GM10847 (cell line): Measurements from ENCODE around the gene PADI1.

Experiments used
- POLR2A ChIP-seq: IDR thresholded peaks from 2 replicates; pipeline ENCODE4 v1.6.1; 2011; ENCODE audit not compliant: insufficient read length; ENCODE audit errors: extremely low read depth

PADI1 gene

DNA sequence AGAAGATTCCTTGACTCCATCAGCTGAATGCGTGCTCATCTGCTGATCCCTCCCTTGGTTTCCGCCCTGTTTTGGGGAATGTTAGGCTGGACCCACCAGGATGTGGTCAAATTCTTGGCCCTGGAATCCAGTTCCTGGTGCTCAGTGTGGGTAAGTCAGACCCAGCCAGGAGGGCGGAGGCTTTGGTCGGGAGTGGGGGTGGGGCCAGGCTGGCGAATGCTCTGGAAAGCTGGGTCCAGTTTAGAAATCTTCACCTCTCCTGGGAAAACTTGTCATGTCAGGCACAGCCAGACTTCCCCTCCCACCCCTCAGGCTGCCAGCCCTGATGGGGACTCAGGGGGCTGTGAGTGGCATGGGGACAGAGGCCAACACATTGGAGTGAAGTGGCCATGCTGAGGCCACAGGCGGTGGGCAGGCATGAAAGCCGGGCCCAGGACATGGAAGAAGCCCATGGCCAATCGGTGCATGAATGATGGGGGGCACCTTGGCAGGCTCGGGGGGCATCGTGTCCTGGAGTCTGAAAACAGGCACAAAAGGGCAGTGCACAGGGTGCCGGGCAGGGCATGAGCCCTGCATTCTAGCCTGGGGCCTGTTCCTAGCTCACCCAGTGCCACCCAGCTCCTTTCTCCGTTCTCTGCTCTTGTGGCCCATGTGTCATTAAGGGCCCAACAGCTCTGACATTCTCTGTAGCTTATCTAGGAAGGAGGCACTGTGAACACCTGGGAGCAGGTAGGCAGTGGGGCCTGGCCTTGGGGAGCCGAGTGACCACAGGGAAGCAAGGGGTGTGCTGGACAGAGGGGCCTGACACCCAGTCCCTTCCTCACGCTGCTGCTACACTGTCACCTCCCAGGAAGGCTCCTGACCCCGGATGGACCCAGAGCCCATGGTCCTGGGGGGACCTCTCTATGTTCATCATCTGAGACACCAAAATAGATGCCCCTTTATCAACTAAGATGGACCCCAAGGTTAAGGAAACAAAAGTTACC is 14.6 kb upstream of the PADI1 start:
- TF ChIP-seq POLR2A: no peak

DNA sequence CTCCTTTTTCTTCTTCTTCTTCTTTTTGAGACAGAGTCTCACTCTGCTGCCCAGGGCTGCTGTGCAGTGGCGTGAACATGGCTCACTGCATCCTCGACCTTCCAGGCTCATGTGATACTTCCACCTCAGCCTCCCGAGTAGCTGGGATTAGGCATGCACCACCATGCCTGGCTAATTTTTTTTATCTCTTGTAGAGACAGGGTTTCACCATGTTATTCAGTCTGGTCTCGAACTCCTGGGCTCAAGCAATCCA is 13.0 kb upstream of the PADI1 start:
- no peak for TF ChIP-seq POLR2A

DNA sequence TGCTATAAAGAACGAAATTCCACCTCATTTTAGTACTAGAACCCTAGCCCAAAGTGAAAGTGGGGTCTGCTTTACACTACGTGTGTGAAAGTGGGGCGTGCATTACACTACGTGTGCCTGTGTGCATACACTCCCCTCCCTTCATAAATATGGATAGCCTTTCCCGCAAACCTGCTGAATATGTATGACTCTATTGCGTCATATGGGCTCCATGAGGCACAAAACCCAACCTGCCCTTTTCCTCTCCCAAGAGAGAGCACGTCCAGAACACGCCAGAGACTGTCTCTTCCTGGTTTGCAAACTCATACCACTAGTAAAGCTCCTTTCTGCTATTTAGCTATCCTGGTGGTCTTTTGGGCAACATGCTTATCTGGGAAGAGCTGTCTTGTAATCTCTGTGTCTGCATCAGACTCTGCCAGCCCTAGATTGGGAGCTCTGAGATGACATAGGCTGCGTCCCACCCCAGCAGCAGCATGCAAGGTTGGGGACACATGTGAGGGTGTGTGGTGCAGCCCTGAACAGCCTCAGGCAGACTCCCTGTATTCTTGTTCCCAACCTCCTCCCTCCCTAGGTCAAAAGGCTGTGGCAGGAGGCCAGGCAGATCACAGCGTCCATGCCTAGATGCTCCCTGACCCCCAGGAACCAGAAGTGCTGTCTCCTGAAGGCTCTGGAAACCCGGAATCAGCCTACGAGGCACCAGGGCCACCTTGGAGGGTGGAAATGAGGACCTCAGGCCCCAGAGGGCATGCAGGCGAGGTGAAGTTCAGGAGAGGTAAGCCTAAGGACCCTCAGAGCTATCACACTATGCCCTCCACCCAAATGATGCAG is 12.3 kb upstream of the PADI1 start:
- no peak for TF ChIP-seq POLR2A

DNA sequence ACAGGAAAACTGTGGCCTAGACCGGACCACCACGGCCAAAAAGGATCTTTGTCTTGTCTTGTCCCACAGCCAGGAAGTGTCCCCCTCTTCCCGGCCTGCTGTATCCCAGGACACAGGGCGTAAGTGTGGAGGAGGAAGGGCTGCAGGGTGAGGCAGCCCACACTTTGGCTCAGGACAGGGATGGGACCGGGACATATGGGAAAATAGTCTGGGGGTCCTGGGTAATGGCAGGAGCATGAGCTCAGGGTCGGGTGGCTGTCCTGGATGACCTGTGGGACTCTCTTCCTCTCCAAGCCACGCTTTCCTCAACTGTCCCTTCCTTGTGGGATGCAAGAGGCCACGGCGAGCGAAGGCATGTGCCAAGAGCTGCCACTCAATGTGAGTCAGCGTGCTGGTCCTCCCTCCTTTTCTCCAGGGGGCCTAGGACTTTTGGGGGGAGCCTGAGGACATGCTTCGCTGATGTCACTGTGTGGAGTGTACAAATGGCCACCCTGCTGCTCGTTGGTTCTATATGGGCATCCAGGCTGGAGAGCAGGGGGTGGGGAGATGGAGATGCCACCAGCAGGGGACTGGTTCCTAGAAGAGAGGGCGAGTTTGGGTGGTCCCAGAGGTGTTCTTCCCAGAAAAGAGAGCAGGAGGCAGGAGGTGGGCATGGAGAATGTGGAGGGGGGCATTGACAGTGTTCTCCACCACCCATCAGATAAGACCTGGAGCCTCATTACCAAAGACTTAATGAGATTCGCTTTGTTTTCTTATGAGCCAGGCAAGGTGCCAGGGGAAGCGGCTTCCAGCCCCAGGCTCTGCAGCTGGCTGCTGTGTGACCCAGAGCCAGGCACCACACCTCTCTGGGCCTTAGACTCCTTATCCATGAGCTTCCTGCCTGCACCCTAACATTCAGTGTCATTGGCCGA is 11.5 kb upstream of the PADI1 start:
- no peak for TF ChIP-seq POLR2A

DNA sequence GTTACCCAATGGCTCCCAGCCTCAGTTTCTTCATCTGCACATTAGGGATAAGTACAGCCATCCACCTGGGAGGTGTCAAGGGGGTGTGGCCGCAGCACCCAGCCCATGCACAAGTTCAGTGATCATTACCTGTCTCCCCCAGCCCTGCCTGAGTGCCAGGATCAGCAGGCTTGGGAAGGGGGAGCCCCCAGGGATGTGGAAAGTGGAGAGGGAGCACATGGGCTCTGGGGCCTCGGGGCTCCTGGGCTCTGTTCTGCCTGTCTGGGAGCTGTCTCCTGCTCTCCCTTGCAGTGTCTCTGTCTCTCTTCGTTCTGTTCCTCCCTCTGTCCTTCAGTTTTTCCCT is 10.8 kb upstream of the PADI1 start:
- TF ChIP-seq POLR2A: no peak

DNA sequence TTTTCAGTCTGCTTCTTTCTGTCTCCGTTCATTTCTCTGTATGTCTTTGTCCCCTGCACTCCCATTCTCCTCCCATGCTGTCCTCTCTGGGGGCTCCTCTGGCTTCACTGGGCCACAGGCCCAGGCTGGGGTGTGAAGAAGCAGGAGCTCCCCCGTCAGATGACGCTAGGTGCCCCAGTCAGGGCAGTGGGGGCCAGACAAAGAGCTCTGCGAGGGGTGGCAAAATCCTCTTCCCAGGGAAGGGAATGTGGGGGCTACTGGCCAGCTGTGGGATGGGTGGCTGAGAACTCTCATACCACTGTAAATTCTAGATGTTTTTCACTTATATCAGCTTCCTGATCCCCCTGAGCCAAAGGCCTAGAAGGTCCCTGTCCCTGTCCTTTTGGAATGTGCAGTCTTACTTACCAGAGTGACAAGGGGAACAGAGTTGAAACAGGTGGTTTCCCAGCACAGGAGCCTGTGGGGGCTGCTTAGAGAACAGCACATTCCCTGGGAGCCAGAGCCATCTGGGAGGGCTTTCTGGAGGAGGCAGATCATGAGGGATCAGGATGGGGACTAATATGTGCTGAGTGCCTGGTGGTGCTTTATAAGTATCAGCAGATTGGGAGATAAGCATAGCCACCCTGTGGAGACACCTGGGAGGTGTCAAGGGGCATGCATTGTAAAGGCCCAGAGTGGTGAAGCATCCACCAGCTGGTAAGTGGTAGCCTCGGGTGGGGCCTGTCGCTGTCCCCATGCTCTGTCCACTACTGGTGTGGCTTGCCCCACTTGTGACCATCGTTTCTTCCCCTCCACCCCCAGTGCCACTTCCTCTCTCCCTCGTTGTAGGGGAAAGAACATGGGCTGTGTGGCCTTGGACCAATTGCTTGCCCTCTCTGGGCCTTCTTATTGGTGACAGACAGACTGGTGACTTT is 10.1 kb upstream of the PADI1 start:
- no peak for TF ChIP-seq POLR2A

DNA sequence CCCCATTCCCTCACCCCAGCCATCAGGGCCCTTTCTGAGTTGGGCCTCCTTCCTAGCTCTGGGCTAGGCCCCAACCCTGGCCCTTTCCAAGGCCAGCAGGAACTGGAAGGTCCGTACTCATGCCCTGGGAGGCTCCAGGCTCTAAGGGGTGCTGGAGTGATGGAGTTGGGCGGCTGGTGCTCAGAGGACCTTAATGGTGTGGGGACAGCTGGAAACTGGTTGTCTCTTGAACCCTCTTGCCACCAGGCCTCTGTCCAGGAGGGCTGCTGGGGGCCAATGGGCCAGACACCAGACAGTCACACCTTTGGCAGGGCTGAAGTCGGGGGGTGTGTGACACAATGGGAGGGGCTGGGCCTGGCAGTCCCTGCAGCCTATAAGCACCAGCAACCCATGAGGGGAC is 9.2 kb upstream of the PADI1 start:
- TF ChIP-seq POLR2A: no peak

DNA sequence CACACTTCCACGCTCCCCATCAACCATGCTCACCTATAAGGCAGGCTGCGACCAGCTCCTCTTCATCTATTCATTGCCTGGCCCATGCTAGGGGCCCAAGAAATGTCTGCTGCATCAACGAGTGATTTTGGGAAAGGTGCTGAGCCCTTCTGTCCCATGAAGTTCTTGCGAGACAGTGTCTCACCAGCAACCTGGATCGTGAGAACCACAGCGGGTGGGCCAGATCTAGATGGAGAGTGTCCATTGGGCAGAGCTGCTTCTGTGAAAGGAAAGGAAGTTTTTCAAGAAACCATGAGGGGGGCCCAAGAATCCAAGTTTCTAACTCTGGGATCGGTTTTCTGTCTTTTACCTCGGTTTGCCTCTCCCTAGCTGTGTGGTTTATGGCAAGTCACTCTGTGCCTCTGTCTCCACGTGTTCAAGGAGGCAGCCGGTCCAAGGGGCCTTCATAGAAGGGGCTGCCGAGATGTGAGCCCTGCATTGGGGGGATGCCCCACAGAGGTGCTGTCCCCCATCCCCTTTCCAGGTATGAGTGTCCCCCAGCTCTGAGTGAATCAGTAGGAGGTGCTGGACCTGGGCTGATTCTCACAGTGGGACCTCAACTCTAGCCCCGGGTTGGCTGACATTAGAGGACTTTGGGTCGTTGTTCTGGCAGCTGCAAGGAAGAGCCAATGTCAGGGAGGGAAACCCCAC is 8.3 kb upstream of the PADI1 start:
- no peak for TF ChIP-seq POLR2A

DNA sequence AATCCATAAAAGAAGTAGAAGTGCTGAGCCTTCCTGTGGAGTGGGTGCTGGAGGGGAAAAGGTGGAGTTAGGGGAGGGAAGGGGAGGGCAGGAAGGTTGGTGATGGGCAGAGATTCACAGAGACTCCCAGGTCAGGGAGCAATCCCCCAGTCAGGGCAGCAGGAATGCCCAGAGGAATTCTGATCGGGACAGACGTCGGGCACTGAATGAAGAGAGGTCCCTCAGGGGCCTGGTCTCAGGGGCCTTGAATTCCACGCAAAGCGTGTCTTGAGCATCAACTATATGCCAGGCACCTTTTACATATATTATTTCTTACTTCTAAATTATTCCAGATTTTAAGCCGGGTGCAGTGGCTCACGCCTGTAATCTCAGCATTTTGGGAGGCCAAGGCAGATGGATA is 7.2 kb upstream of the PADI1 start:
- no peak for TF ChIP-seq POLR2A

DNA sequence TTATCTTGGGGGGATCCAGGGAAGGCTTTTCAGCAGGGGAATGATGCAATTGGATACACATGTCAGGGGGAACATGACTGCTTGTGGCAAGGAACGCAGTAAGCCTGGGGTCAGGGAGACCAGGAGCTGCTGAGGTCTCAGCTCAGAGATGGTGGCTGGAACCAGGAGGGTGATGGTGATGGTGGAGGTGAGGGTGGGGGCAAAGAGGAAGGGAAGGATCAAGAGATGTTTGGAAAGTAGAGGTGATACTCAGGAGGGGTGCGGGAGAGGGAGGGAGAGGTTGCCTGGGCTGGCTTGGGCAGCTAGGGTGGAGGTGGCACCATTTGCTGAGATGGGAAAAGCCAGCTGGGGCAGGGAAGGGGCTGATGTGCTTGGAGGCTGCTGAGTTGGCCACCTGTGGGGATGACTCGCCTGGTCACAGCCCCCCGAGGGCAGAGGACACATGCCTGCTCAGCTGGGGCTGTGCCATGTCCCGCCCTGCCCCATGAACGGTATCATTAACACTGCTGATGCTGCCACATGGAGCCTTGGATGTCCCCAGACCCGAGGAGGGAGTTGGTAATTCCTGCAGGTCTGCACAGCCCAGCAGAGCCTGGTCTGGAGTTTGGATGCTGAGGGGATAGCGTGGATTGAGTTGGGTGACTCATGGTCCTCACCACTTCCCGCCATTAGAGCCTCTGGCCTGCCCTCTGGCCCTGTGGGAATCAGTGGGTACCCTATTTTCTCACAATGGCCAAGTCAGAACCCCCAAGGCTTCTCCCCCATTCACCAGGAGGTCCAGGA is 6.3 kb upstream of the PADI1 start:
- no peak for TF ChIP-seq POLR2A

DNA sequence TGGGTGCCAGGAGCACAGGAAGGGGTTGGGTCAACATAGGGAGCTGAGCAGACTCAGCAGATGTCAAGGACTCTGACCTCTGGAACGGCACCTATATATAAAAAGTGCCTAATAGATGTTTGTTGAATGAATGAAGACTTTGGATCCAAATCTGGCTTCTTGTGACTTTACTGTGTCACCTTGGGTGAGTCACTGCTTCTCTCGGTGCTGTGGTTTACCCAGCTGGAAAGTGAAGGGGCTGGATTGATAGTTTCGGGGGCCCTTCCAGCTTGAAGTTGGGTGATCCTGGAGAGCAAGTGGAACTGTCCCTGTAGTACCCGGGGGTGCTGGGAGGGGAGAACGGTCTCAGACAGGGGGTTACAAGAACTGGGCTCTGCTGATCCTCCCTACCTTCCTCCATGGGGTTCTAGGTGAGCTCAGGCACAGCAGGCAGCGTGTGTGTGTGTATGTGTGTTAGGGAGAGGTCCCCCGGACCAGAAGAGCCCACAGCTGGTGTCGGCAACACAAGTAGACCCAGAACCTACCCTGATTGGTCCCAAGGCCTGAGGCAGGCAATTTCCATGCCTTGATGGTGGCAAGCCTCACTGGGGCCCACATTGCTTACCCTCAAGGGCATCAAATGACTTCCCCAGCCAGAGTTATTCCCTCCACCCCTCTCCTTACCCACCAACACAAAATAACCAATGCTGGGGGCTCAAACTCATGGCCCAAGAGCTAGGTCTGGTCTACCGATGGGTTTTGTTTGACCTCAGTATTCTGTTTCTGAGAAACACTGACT is 5.5 kb upstream of the PADI1 start:
- TF ChIP-seq POLR2A: no peak

DNA sequence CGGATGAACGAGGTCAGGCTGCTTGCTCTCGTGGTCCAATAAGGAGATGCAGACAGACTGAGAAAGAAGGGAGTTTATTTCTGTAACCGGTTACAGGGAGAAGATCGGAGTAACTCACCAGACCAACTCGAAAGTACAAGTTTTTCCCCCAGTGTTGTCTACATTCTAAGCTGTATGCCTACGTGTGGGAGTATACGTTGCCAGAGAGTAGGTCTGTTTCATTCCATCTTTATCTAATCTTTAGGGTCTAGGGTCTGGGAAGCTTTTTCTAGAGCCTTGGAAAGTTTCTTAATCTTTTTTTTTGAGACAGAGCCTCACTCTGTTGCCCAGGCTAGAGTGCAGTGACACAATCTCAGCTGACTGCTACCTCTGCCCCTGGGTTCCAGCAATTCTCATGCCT is 4.7 kb upstream of the PADI1 start:
- no peak for TF ChIP-seq POLR2A
